A549 (cell line): ENCODE measurements around the gene GBA2.

Experiments used
- CHD2 ChIP-seq: fragments of 150-350 bp; IDR thresholded peaks from 2 replicates; pipeline ENCODE4 v1.6.1; 2014; ENCODE audit warnings: low read length; ENCODE audit not compliant: partially characterized antibody
- CTCF ChIP-seq: fragments of >200 bp; sonication (Bioruptor Twin); formaldehyde crosslinking; IDR thresholded peaks from 3 replicates; pipeline ENCODE4 v1.5.1; 2016
- EHMT2 ChIP-seq: fragments of 200-600 bp; sonication (generic); IDR thresholded peaks from 2 replicates; pipeline ENCODE4 v1.6.1; 2016; ENCODE audit warnings: antibody characterized with exemption, low read depth, mild to moderate bottlenecking, moderate library complexity
- ELK1 ChIP-seq: fragments of 150-350 bp; IDR thresholded peaks from 2 replicates; pipeline ENCODE4 v1.6.1; 2014; ENCODE audit warnings: low read depth, mild to moderate bottlenecking, low read length
- FOSL2 ChIP-seq, 2 experiments: fragments of 450-650 bp in 1 of 2; fragments of >200 bp in 1 of 2; sonication (Bioruptor Twin) in 1 of 2; formaldehyde crosslinking; IDR thresholded peaks; 2 replicates each; pipeline versions ENCODE4 v1.5.0 to v1.6.1; 2016 to 2020; ENCODE audit warnings: mild to moderate bottlenecking in 1 of 2, moderate library complexity in 1 of 2
- GATA3 ChIP-seq: IDR thresholded peaks from 2 replicates; pipeline ENCODE4 v1.6.1; 2012; ENCODE audit warnings: borderline replicate concordance
- JUN ChIP-seq, 2 experiments: fragments of >200 bp; sonication (Bioruptor Twin); formaldehyde crosslinking; IDR thresholded peaks; 2 replicates in 1 of 2; 3 replicates in 1 of 2; pipeline ENCODE4 v1.6.1; 2016 to 2017
- MAX ChIP-seq: IDR thresholded peaks from 2 replicates; pipeline ENCODE4 v1.6.1; 2012
- POLR2A ChIP-seq: IDR thresholded peaks from 2 replicates; pipeline ENCODE4 v1.6.1; 2012; ENCODE audit warnings: mild to moderate bottlenecking, low read length
- RAD21 ChIP-seq, 2 experiments: fragments of >200 bp in 1 of 2; sonication (Bioruptor Twin) in 1 of 2; formaldehyde crosslinking in 1 of 2; IDR thresholded peaks in 1 of 2; conservative IDR thresholded peaks in 1 of 2; 2 replicates in 1 of 2; 3 replicates in 1 of 2; pipeline ENCODE4 v1.6.1; 2012 to 2018; ENCODE audit warnings: inconsistent platforms in 1 of 2
- REST ChIP-seq: fragments of 200-600 bp; sonication (generic); IDR thresholded peaks from 2 replicates; pipeline ENCODE4 v1.6.1; 2016; ENCODE audit warnings: antibody characterized with exemption, mild to moderate bottlenecking, moderate library complexity
- USF2 ChIP-seq: fragments of 450-650 bp; IDR thresholded peaks from 2 replicates; pipeline ENCODE4 v1.6.1; 2014; ENCODE audit warnings: antibody characterized with exemption

GRCh38 chr9:35776018-35776417 is 27.0 kb upstream of the GBA2 start:
- TF ChIP-seq POLR2A (no peak), JUN (IDR thresholded peaks at IDR 0.05) (no peak), REST (no peak), USF2 (no peak), CTCF (no peak), CHD2 (no peak), RAD21 (conservative IDR thresholded peaks at IDR 0.05 in 1 of 2, IDR thresholded peaks at IDR 0.05 in 1 of 2) (no peak), FOSL2 (IDR thresholded peaks at IDR 0.05) (no peak), FOSL2 (CRISPR knock-in tag; IDR thresholded peaks at IDR 0.05) (no peak), MAX (no peak), ELK1 (no peak), EHMT2 (no peak), GATA3 (no peak)
